Activated naive CD4-positive, alpha-beta T cell treated with anti-CD3 and anti-CD28 coated beads for 36 hours (primary cell): ENCODE results near the gene ATP7A. TPM values are rescaled to one million over a fixed set of nuclear protein-coding genes. Genes with fewer than 3 reads are reported as not detected.
A peak's percentile ranks its signal among the peaks of the same experiment; 100 is the strongest.

Source experiments
- CTCF ChIA-PET: fragments of 350-600 bp; sonication (Branson Sonifier 250); formaldehyde crosslinking; loops from one replicate; lab custom pipeline; 2021; ENCODE audit warnings: antibody characterized with exemption; lab: Charles Lee
- DNase-seq: peaks from one replicate; pipeline ENCODE4 v3.0.0-alpha.2; 2020
- H3K27ac Mint-ChIP-seq: one replicate; pipeline ENCODE4 v1.8.0; 2021; ENCODE audit warnings: mild to moderate bottlenecking, mixed read lengths
- H3K27me3 Mint-ChIP-seq: one replicate; pipeline ENCODE4 v1.8.0; 2021; ENCODE audit warnings: low read depth, mixed read lengths
- H3K36me3 Mint-ChIP-seq: one replicate; pipeline ENCODE4 v1.8.0; 2021; ENCODE audit warnings: low read depth, mixed read lengths
- H3K4me1 Mint-ChIP-seq: one replicate; pipeline ENCODE4 v1.8.0; 2021; ENCODE audit warnings: low read depth, mixed read lengths
- H3K4me3 Mint-ChIP-seq: one replicate; pipeline ENCODE4 v1.8.0; 2021; ENCODE audit warnings: mild to moderate bottlenecking, moderate library complexity, mixed read lengths
- H3K9me3 Mint-ChIP-seq: one replicate; pipeline ENCODE4 v1.8.0; 2021; ENCODE audit warnings: mixed read lengths
- intact Hi-C: fragments of 100-400 bp; cut with micrococcal nuclease; formaldehyde crosslinking; loops from one replicate; pipeline ENCODE4 v1.15.1; 2023
- total RNA-seq, 2 experiments: library from RNA; stranded (reverse); gene quantifications; one replicate each; pipeline ENCODE4 v1.2.3, GENCODE V29; 2021

Gene ATP7A
- total RNA-seq, 2 experiments from 2014 or later = 5.3 to 5.5 TPM

GRCh38 chrX:77977518-77977917 lies 67.0 kb downstream of the ATP7A start:
- CTCF ChIA-PET = interaction anchor here (0.7 kb wide), 1 partner anchor 384 kb away, joined by 3 read pairs; no protein-coding TSS in a partner anchor
- Mint-ChIP-seq H3K36me3 (no peaks in the 10 kb centered on the region), H3K27me3 (no peaks in the 10 kb centered on the region), H3K4me1 (no peaks in the 10 kb centered on the region), H3K27ac (no peak overlapping the region), H3K9me3 (no peaks in the 10 kb centered on the region), H3K4me3 (no peak overlapping the region)
- no peak for DNase-seq
- intact Hi-C loops = no loop called here

- peaks cover 2% of the 10 kb centered on the region for H3K36me3 Mint-ChIP-seq
- no peaks in the 10 kb centered on the region for H3K4me1 Mint-ChIP-seq
- DNase-seq = no peak
- H3K27ac Mint-ChIP-seq = no peak overlapping the region
- no peaks in the 10 kb centered on the region for H3K9me3 Mint-ChIP-seq
- intact Hi-C loops = no loop called here
- no peaks in the 10 kb centered on the region for H3K27me3 Mint-ChIP-seq
- H3K4me3 Mint-ChIP-seq = no peak overlapping the region
- CTCF ChIA-PET = no interaction called here
Measured at GRCh38 chrX:77979870-77980269, 69.4 kb downstream of the ATP7A start.

DNA sequence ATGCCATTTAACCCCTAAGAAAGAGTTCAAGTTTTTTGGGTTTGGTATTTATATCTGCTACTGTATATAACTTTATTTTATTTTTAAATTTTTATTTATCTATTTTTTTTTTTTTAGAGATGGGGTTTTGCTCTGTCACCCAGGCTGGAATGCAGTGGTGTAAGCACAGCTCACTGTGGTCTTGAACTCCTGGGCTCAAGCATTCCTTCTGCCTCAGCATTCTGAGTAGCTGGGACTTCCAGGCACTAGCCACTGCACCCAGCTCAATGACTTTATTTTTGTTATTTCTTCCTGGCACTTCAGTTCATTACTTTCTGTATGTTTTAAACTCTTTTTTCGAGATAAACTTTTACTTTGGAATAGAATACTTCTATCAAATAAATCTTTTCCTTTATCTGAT lies 101.4 kb downstream of the ATP7A start:
- no peak overlapping the region for H3K27ac Mint-ChIP-seq
- CTCF ChIA-PET = interaction anchor here (1.5 kb wide), 1 partner anchor 13 kb away, joined by 4 read pairs; no protein-coding TSS in a partner anchor
- H3K4me1 Mint-ChIP-seq = no peaks in the 10 kb centered on the region
- H3K9me3 Mint-ChIP-seq = peaks cover 2% of the 10 kb centered on the region
- intact Hi-C loops = no loop called here
- no peaks in the 10 kb centered on the region for H3K27me3 Mint-ChIP-seq
- H3K4me3 Mint-ChIP-seq = no peak overlapping the region
- no peak for DNase-seq
- H3K36me3 Mint-ChIP-seq = peaks cover 8% of the 10 kb centered on the region

- peaks cover 9% of the 10 kb centered on the region for H3K4me1 Mint-ChIP-seq
- CTCF ChIA-PET = no interaction called here
- no peak for DNase-seq
- intact Hi-C loops = loop anchor here (5.0 to 10.0 kb wide), 3 partner anchors 58 to 1465 kb away; partner anchors contain the start of gene FGF16
- H3K9me3 Mint-ChIP-seq = peaks cover 2% of the 10 kb centered on the region
- no peak overlapping the region for H3K27ac Mint-ChIP-seq
- H3K36me3 Mint-ChIP-seq = peaks cover 4% of the 10 kb centered on the region
- no peak overlapping the region for H3K4me3 Mint-ChIP-seq
- no peaks in the 10 kb centered on the region for H3K27me3 Mint-ChIP-seq
Measured at GRCh38 chrX:78019586-78020483, 109.3 kb downstream of the ATP7A start.

GRCh38 chrX:78024349-78025059 lies 114.0 kb downstream of the ATP7A start:
- Mint-ChIP-seq H3K4me1 (peaks cover 3% of the 10 kb centered on the region), H3K9me3 (no peaks in the 10 kb centered on the region), H3K27me3 (no peaks in the 10 kb centered on the region), H3K27ac (no peak overlapping the region), H3K36me3 (no peaks in the 10 kb centered on the region), H3K4me3 (no peak overlapping the region)
- intact Hi-C loops = loop anchor here (1.0 to 10.0 kb wide), 4 partner anchors 68 to 1470 kb away; partner anchors contain the start of genes ATP7A and FGF16
- DNase-seq = peak; percentile 8
- CTCF ChIA-PET = interaction anchor here (0.5 to 3.0 kb wide), 21 partner anchors 9 to 575 kb away, joined by 3 to 32 read pairs (median 4); partner anchors contain the start of genes ATP7A and COX7B

GRCh38 chrX:78027798-78028197 lies 117.3 kb downstream of the ATP7A start:
- no peaks in the 10 kb centered on the region for H3K9me3 Mint-ChIP-seq
- intact Hi-C loops = loop anchor here (10.0 kb wide), 2 partner anchors 583 to 1473 kb away; partner anchors contain the start of gene FGF16
- H3K36me3 Mint-ChIP-seq = no peaks in the 10 kb centered on the region
- CTCF ChIA-PET = interaction anchor here (0.9 to 1.2 kb wide), 2 partner anchors 12 to 110 kb away, joined by 3 to 6 read pairs; no protein-coding TSS in a partner anchor
- H3K4me3 Mint-ChIP-seq = no peak overlapping the region
- no peak for DNase-seq
- no peak overlapping the region for H3K27ac Mint-ChIP-seq
- H3K4me1 Mint-ChIP-seq = peaks cover 3% of the 10 kb centered on the region
- no peaks in the 10 kb centered on the region for H3K27me3 Mint-ChIP-seq

- Mint-ChIP-seq H3K4me3 (no peak overlapping the region), H3K36me3 (peaks cover 3% of the 10 kb centered on the region), H3K27ac (no peak overlapping the region), H3K27me3 (no peaks in the 10 kb centered on the region), H3K4me1 (peaks cover under 1% of the 10 kb centered on the region), H3K9me3 (no peaks in the 10 kb centered on the region)
- peak; percentile 30 for DNase-seq
- CTCF ChIA-PET = interaction anchor here (0.8 to 1.7 kb wide), 4 partner anchors 19 to 584 kb away, joined by 3 to 5 read pairs (median 4); partner anchors contain the start of genes ATP7A and COX7B
- intact Hi-C loops = loop anchor here (10.0 kb wide), 2 partner anchors 585 to 1475 kb away; partner anchors contain the start of gene FGF16
Measured at GRCh38 chrX:78029663-78030062, 119.2 kb downstream of the ATP7A start.

DNA sequence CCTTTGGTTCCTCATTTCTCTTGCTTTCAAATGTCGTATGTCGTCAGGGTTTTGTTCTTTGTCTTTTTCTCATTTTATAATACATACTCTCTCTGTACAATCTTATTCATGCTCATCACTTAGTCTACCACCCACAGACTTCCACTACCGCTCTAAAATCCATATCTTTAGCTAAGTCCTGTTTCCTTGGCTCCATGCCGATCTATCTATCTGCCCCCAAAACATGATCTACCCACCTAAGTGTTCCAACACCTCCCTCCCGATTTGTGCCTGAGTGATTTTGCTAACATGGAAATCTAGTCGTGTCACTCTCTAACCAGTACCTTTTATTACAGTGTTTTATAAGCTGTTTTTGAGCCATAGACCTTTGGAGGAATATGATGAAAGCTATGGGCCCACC lies 124.6 kb downstream of the ATP7A start:
- no peaks in the 10 kb centered on the region for H3K4me1 Mint-ChIP-seq
- peaks cover 7% of the 10 kb centered on the region for H3K36me3 Mint-ChIP-seq
- no peak for DNase-seq
- CTCF ChIA-PET = interaction anchor here (1.1 kb wide), 1 partner anchor 14 kb away, joined by 4 read pairs; no protein-coding TSS in a partner anchor
- H3K4me3 Mint-ChIP-seq = no peak overlapping the region
- intact Hi-C loops = no loop called here
- no peak overlapping the region for H3K27ac Mint-ChIP-seq
- no peaks in the 10 kb centered on the region for H3K9me3 Mint-ChIP-seq
- no peaks in the 10 kb centered on the region for H3K27me3 Mint-ChIP-seq

DNA sequence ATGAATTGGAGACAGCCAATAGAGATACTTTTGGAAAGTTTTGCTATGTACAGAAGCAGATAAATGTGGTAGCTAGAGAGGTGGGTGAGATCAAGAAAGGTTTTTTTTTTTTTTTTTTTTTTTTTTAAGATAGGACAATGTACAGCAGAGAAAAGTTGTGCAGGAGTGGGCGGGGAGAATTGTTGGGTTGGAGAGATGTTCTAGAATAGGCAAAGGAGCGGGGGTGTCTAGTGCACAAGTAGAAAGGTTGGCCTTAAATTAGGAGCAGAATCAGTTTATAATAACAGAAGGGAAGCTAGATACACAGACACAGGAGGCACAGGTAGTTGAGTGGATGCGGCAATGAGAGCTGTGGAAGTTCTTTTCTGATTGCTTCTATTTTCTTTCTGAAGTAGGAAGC lies 127.4 kb downstream of the ATP7A start:
- intact Hi-C loops = no loop called here
- no peak for DNase-seq
- CTCF ChIA-PET = no interaction called here
- Mint-ChIP-seq H3K27me3 (no peaks in the 10 kb centered on the region), H3K4me1 (no peaks in the 10 kb centered on the region), H3K36me3 (peaks cover 7% of the 10 kb centered on the region), H3K4me3 (no peak overlapping the region), H3K9me3 (no peaks in the 10 kb centered on the region), H3K27ac (no peak overlapping the region)

DNA sequence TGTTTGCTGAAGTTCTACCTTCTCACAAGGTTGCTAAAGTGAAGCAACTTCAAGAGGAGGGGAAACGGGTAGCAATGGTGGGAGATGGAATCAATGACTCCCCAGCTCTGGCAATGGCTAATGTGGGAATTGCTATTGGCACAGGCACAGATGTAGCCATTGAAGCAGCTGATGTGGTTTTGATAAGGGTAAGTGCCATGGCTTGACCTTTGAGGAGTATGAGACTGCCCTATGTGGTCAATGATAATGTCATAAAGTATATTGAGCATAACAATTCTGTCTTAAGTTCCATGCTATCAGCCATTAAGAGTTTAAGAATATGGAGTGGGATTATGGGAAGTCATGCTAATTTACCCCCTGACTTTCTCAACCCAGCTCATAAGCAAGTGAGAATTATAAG lies 132.1 kb downstream of the ATP7A start:
- Mint-ChIP-seq H3K4me3 (no peak overlapping the region), H3K4me1 (no peaks in the 10 kb centered on the region), H3K36me3 (peaks cover 3% of the 10 kb centered on the region), H3K27ac (no peak overlapping the region), H3K9me3 (no peaks in the 10 kb centered on the region), H3K27me3 (no peaks in the 10 kb centered on the region)
- intact Hi-C loops = no loop called here
- DNase-seq = no peak
- CTCF ChIA-PET = interaction anchor here (0.6 to 1.2 kb wide), 2 partner anchors 18 to 75 kb away, joined by 4 to 6 read pairs; no protein-coding TSS in a partner anchor

- Mint-ChIP-seq H3K27ac (no peak overlapping the region), H3K27me3 (no peaks in the 10 kb centered on the region), H3K4me1 (no peaks in the 10 kb centered on the region), H3K9me3 (no peaks in the 10 kb centered on the region), H3K4me3 (no peak overlapping the region), H3K36me3 (peaks cover 3% of the 10 kb centered on the region)
- intact Hi-C loops = no loop called here
- CTCF ChIA-PET = interaction anchor here (2.3 kb wide), 1 partner anchor 21 kb away, joined by 6 read pairs; no protein-coding TSS in a partner anchor
- no peak for DNase-seq
Measured at GRCh38 chrX:78046362-78046761, 135.9 kb downstream of the ATP7A start.

GRCh38 chrX:78048052-78048451 lies 137.6 kb downstream of the ATP7A start:
- Mint-ChIP-seq H3K27me3 (no peaks in the 10 kb centered on the region), H3K4me1 (no peaks in the 10 kb centered on the region), H3K9me3 (peaks cover 6% of the 10 kb centered on the region), H3K27ac (no peak overlapping the region), H3K36me3 (peaks cover 3% of the 10 kb centered on the region), H3K4me3 (no peak overlapping the region)
- CTCF ChIA-PET = interaction anchor here (2.3 kb wide), 1 partner anchor 23 kb away, joined by 6 read pairs; no protein-coding TSS in a partner anchor
- intact Hi-C loops = no loop called here
- no peak for DNase-seq
